GM12875 (cell line): ENCODE measurements around the gene EVPL.

Experiments
- H3K4me3 ChIP-seq: one replicate; pipeline ENCODE4 v1.5.1; 2011; ENCODE audit warnings: low read depth, low read length, control low read depth
- CTCF ChIP-seq: IDR thresholded peaks from 2 replicates; pipeline ENCODE4 v1.5.1; 2011; ENCODE audit warnings: low read depth, mild to moderate bottlenecking, control low read depth, inconsistent platforms, low read length, moderate library complexity, borderline replicate concordance; ENCODE audit not compliant: insufficient read depth

EVPL gene

GRCh38 chr17:76051561-76051960, 24.5 kb upstream of the EVPL start:
- H3K4me3 ChIP-seq = no peak overlapping the region
- no peak for TF ChIP-seq CTCF

- H3K4me3 ChIP-seq = no peak overlapping the region
- TF ChIP-seq CTCF = no peak
These were observed 23.7 kb upstream of the EVPL start for GRCh38 chr17:76050538-76051467.

GRCh38 chr17:76049836-76050537, 22.9 kb upstream of the EVPL start:
- no peak for TF ChIP-seq CTCF

GRCh38 chr17:76049239-76049638, 22.1 kb upstream of the EVPL start:
- no peak overlapping the region for H3K4me3 ChIP-seq
- no peak for TF ChIP-seq CTCF

More at GRCh38 chr17:76049836-76050537, 22.9 kb upstream of the EVPL start:
- H3K4me3 ChIP-seq = no peak overlapping the region

GRCh38 chr17:76048711-76049110, 21.6 kb upstream of the EVPL start:
- TF ChIP-seq CTCF = no peak
- H3K4me3 ChIP-seq = no peak overlapping the region

GRCh38 chr17:76048025-76048605, 21.0 kb upstream of the EVPL start:
- no peak for TF ChIP-seq CTCF

More at GRCh38 chr17:76048025-76048605, 21.0 kb upstream of the EVPL start:
- no peak overlapping the region for H3K4me3 ChIP-seq
